Pericardium fibroblast (primary cell): ENCODE measurements around the gene INTS11. TPM values are rescaled to one million over a fixed set of nuclear protein-coding genes. Genes with fewer than 3 reads are reported as not detected.

Source experiments
- total RNA-seq: library from RNA; depleted of rRNA; stranded (reverse); fragments of >200 nt; gene quantifications from 2 replicates; pipeline ENCODE4 v1.2.3, GENCODE V29; 2015

The INTS11 gene
- 66.6 and 67.9 TPM in 2 replicates for total RNA-seq

DNA sequence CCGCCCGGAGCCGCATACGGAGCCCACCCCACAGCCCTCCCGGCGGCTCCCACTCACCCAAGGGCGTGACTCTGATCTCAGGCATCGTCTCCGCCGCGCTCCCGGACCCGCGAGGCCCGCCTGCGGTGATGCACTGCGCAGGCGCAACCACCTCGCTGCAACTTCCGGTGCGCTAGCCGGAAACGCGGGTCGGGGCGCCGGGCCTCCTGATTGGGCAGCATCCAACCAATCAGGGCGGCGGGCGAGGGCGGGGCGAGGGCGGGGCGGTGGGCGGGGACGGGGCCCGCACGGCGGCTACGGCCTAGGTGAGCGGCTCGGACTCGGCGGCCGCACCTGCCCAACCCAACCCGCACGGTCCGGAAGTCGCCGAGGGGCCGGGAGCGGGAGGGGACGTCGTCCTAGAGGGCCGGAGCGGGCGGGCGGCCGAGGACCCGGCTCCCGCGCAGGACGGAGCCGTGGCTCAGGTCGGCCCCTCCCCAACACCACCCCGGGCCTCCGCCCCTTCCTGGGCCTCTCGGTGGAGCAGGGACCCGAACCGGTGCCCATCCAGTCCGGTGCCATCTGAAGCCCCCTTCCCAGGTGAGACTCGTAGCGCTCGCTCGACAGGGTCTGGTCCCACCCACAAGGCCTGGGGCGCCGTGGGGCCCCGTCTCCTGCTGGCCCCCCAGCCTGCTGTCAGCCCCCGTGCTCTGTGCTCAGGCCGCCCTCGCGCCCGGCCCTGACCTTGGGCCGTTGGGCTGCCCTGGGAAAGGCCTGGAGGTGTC is at the start of gene INTS11, which contains the start of gene CPTP:
INTS11 (minus strand) TSS at position 137 of the 764 bp plus-strand sequence; CDS start at position 85, 52 bp downstream.
CPTP (plus strand) TSS at position 279 of the 764 bp plus-strand sequence. CDS start 2,109 bp downstream, outside the sequence.

DNA sequence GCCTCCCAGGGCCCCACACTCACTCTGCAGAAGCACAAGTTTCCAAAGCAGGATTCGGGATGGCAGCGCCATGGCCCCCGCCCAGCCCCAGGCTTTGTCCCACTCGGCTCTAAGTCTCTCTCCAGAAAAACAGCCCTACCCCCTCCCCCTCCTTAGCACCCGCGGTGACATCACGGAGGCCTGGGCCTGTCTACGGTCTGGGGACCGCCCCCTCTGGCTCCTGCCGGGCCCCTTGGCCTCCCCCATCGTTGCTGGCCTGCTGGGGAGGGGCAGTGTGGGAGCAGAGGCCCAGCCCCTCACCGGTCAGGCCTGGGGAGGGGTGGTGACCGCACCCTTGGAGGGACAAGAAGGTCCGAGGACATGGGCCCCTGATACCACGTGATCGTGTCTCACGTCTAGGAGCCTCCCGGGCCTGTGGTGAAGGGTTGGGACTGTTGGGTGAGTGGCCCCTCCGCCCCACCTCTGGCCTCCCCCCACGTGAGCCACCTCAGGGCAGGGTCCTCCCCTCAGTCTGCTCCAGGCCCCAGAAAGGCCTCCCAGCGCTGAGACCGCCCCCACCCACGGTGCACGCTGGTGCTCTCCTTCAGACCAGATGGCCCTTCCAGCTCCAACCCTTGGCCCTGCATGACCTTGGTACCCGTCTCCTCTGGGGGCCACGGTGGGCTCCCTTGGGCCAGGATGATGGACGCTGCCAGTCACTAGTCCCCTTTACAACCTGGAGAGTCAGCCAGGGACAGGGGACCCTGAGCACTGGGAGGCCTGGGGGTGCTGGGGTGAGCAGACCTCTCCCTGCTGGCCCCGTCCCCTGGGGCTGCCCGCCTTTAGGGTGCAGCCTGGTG is 34.2 kb upstream of the INTS11 start, which contains the start of gene MXRA8:
MXRA8 (minus strand) TSS at position 123 of the 839 bp plus-strand sequence; CDS start at position 72, 51 bp downstream.

GRCh38 chr1:1349256-1350012 is 25.0 kb upstream of the INTS11 start, which contains the start of gene DVL1:
TSS of gene DVL1 (minus strand) at chr1:1349418. CDS start at chr1:1349065, 353 bp downstream.

DNA sequence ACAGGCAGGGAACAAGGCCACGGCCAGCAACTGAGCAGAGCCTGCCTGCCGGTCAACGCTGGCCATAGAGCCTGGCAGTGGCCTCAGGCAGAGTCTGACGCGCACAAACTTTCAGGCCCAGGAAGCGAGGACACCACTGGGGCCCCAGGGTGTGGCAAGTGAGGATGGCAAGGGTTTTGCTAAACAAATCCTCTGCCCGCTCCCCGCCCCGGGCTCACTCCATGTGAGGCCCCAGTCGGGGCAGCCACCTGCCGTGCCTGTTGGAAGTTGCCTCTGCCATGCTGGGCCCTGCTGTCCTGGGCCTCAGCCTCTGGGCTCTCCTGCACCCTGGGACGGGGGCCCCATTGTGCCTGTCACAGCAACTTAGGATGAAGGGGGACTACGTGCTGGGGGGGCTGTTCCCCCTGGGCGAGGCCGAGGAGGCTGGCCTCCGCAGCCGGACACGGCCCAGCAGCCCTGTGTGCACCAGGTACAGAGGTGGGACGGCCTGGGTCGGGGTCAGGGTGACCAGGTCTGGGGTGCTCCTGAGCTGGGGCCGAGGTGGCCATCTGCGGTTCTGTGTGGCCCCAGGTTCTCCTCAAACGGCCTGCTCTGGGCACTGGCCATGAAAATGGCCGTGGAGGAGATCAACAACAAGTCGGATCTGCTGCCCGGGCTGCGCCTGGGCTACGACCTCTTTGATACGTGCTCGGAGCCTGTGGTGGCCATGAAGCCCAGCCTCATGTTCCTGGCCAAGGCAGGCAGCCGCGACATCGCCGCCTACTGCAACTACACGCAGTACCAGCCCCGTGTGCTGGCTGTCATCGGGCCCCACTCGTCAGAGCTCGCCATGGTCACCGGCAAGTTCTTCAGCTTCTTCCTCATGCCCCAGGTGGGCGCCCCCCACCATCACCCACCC is 6.9 kb upstream of the INTS11 start, which contains the start of gene TAS1R3:
TAS1R3 (plus strand) TSS at position 213 of the 898 bp plus-strand sequence; CDS start at position 279, 66 bp downstream.

GRCh38 chr1:1307923-1308755 is 16.3 kb downstream of the INTS11 start, which contains the start of the genes ACAP3 and PUSL1:
TSS of gene ACAP3 (minus strand) at chr1:1307930. CDS start at chr1:1307815, 115 bp downstream.
TSS of gene PUSL1 (plus strand) at chr1:1308597. CDS start at chr1:1308644, 47 bp downstream.

DNA sequence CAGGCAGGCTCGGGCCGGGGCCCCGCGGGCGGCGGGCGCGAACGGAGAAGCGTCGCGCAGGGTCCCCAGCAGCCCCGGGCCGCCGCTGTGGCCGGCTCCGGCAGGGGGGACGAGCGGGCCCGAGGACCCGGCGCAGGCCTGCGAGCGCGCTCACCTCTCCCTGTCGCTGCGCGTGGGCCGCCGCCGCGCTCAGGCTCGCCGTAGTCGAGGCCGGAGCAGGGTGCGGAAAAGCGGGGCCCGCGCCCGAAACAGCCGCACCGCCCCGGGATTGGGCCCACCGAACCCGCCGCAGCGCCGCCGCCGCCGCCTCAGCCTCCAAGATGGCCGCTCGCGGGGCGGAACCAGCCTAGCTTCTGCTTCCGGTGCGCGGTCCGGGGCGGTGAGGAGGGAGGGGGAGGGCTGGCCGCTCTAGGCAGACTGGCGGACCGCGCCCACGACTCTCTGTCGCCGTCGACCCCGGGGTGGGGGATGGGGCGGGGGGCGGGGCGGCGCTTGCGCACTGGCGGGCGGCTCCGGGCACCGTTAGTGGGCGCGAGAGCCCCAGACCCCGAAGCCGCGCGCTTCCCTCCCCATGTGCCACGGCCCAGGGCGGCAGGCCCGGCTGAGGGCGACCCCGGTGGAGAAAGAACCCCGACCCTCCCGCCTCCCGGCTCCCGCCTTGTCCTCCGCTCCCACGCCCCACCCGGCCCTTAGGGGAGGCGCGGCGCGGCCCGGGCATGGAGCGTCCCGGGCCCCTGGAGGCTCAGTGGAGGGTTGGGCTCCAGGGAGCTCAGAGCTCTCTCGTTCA is 50.8 kb downstream of the INTS11 start, which contains the start of gene UBE2J2:
UBE2J2 (minus strand) TSS at position 343 of the 787 bp plus-strand sequence. CDS start 5,862 bp downstream, outside the sequence.

Other genes starting within 250 kb of the INTS11 start
- gene C1orf159, start 208.6 kb downstream of the INTS11 start, total RNA-seq: 6.9 and 13.7 TPM in 2 replicates
- not detected in 2 replicates for gene TTLL10, start 150.8 kb downstream of the INTS11 start, total RNA-seq
- not detected in 2 replicates for gene TNFRSF18, start 118.1 kb downstream of the INTS11 start, total RNA-seq
- gene TNFRSF4, start 110.5 kb downstream of the INTS11 start, total RNA-seq: not detected in 2 replicates
- 162 and 228 TPM in 2 replicates for gene SDF4, start 92.7 kb downstream of the INTS11 start, total RNA-seq
- gene B3GALT6, start 92.4 kb downstream of the INTS11 start, total RNA-seq: 34.2 and 34.5 TPM in 2 replicates
- gene C1QTNF12, start 77.9 kb downstream of the INTS11 start, total RNA-seq: 0.26 and 3.9 TPM in 2 replicates
- 25.6 and 36.6 TPM in 2 replicates for gene UBE2J2, start 50.8 kb downstream of the INTS11 start, total RNA-seq
- gene SCNN1D, start 44.2 kb downstream of the INTS11 start, total RNA-seq: 0.82 and 5.0 TPM in 2 replicates
- gene ACAP3, start 16.7 kb downstream of the INTS11 start, total RNA-seq: 28.4 and 41.5 TPM in 2 replicates
- gene PUSL1, start 16.1 kb downstream of the INTS11 start, total RNA-seq: 36.8 and 39.9 TPM in 2 replicates
- gene CPTP, start 142 bp upstream of the INTS11 start, total RNA-seq: 28.4 and 40.4 TPM in 2 replicates
- 0.35 TPM in 1 of 2 replicates, not detected in the other for gene TAS1R3, start 6.6 kb upstream of the INTS11 start, total RNA-seq
- gene DVL1, start 24.8 kb upstream of the INTS11 start, total RNA-seq: 48.9 and 51.7 TPM in 2 replicates
- 368 and 672 TPM in 2 replicates for gene MXRA8, start 33.9 kb upstream of the INTS11 start, total RNA-seq
- gene AURKAIP1, start 50.5 kb upstream of the INTS11 start, total RNA-seq: 101 and 136 TPM in 2 replicates
- gene CCNL2, start 74.7 kb upstream of the INTS11 start, total RNA-seq: 92.3 and 98.2 TPM in 2 replicates
- 102 and 107 TPM in 2 replicates for gene MRPL20, start 82.6 kb upstream of the INTS11 start, total RNA-seq
- gene ANKRD65, start 96.6 kb upstream of the INTS11 start, total RNA-seq: 0.35 and 2.9 TPM in 2 replicates
- gene VWA1, start 111.0 kb upstream of the INTS11 start, total RNA-seq: 12.3 and 18.0 TPM in 2 replicates
- gene ATAD3C, start 125.0 kb upstream of the INTS11 start, total RNA-seq: under 0.01 TPM in 1 of 2 replicates, not detected in the other
- gene ATAD3B, start 147.1 kb upstream of the INTS11 start, total RNA-seq: 8.0 and 27.4 TPM in 2 replicates
- gene ATAD3A, start 187.5 kb upstream of the INTS11 start, total RNA-seq: 23.4 and 27.7 TPM in 2 replicates
- 4.1 and 6.1 TPM in 2 replicates for gene TMEM240, start 216.0 kb upstream of the INTS11 start, total RNA-seq